Vagina (tissue), 2 donors: Measurements from ENCODE around the gene SLC9A9. TPM values are rescaled to one million over a fixed set of nuclear protein-coding genes. Genes with fewer than 3 reads are reported as not detected.

Experiments
- DNase-seq, 2 donors: peaks; one replicate each; pipeline ENCODE4 v3.0.0-alpha.2; 2017; ENCODE audit errors: extremely low spot score in 2 of 2
- H3K27ac ChIP-seq: fragments of 200-600 bp; sonication (generic); one replicate; pipeline ENCODE4 v1.5.1; 2019
- H3K27me3 ChIP-seq: fragments of 200-600 bp; sonication (generic); one replicate; pipeline ENCODE4 v1.5.1; 2019
- H3K36me3 ChIP-seq, 2 donors: fragments of 200-600 bp; sonication (generic); one replicate each; pipeline ENCODE4 v1.5.1; 2017 to 2019
- H3K4me1 ChIP-seq: fragments of 200-600 bp; sonication (generic); one replicate; pipeline ENCODE4 v1.5.1; 2019
- H3K4me3 ChIP-seq, 2 donors: fragments of 200-600 bp; sonication (generic); 1 replicate in 1 of 2; 2 replicates in 1 of 2; pipeline ENCODE4 v1.5.1; 2016 to 2019
- H3K9me3 ChIP-seq: fragments of 200-600 bp; sonication (generic); one replicate; pipeline ENCODE4 v1.5.1; 2019
- POLR2A ChIP-seq, 2 donors: fragments of 450-650 bp; IDR thresholded peaks; one replicate each; pipeline ENCODE4 v1.6.1; 2017; ENCODE audit warnings: antibody characterized with exemption in 2 of 2, mild to moderate bottlenecking in 2 of 2, moderate library complexity in 2 of 2
- POLR2AphosphoS5 ChIP-seq, 2 donors: sonication (generic); formaldehyde crosslinking; IDR thresholded peaks; one replicate each; pipeline ENCODE4 v1.9.0; 2017; ENCODE audit warnings: antibody characterized with exemption in 2 of 2, mild to moderate bottlenecking in 2 of 2, low read depth in 1 of 2; ENCODE audit not compliant: insufficient read depth in 1 of 2
- intact Hi-C: fragments of 100-400 bp; cut with DNase I; formaldehyde crosslinking; loops from one replicate; pipeline ENCODE4 v1.15.1; 2023
- total RNA-seq: library from RNA; depleted of rRNA; stranded (reverse); fragments of >200 nt; gene quantifications from one replicate; pipeline ENCODE4 v1.2.3, GENCODE V29; 2016
- TF ChIP-seq, protein P1 (sequence below), 3 experiments: fragments of 450-650 bp in 2 of 3; fragments of 200-600 bp in 1 of 3; sonication (generic) in 1 of 3; IDR thresholded peaks; one replicate each; pipeline ENCODE4 v1.5.1; 2017 to 2019; ENCODE audit warnings: antibody characterized with exemption in 3 of 3, mild to moderate bottlenecking in 2 of 3, moderate library complexity in 2 of 3

The SLC9A9 gene
- total RNA-seq, 1 donor from 2014 or later: 30.7 TPM

DNA sequence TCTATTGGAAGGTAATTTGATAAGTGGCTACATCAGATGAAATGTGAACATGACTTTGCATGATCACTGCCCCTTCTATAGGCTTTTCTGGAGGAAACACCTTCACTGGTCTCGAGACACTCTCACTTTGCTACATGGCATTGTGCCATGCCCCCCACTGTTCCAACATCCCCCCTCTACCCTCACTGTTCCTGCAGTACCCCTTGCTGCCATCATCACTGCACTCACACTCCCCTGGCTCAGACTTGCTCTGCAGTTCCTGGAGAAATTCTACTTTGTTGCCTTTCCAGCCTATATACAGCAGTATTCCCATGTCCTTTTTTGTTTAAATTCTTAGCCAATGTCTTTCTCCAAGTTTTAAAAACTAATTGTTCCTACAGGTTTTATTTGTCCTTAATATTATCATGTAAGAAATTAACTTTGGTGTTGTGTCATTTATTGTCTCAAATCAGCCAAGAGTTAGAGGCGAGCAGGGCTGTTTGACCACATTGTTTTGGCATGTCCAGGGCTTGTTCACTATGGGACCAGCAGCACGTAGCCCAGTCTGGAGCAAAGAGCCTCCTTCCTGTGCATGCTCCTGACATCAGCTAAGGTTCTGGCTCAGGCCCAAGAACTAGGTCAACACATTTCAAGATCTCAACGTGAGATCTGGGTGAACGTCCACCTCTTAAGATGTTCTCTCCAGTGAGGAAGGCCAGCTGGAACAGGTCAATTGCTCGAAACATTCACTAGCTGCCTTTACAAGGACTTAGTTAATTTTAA lies 246.4 kb downstream of the SLC9A9 start:
- no peaks in the 10 kb centered on the region for H3K9me3 ChIP-seq
- H3K27ac ChIP-seq: no peak overlapping the region
- H3K27me3 ChIP-seq: no peaks in the 10 kb centered on the region
- peak in 1 of 2 donors; percentile 14 for TF ChIP-seq POLR2AphosphoS5 (IDR thresholded peaks at IDR 0.05; ENCODE audit: insufficient read depth in 1 of 2, low read depth in 1 of 2)
- TF ChIP-seq, protein P1, sequence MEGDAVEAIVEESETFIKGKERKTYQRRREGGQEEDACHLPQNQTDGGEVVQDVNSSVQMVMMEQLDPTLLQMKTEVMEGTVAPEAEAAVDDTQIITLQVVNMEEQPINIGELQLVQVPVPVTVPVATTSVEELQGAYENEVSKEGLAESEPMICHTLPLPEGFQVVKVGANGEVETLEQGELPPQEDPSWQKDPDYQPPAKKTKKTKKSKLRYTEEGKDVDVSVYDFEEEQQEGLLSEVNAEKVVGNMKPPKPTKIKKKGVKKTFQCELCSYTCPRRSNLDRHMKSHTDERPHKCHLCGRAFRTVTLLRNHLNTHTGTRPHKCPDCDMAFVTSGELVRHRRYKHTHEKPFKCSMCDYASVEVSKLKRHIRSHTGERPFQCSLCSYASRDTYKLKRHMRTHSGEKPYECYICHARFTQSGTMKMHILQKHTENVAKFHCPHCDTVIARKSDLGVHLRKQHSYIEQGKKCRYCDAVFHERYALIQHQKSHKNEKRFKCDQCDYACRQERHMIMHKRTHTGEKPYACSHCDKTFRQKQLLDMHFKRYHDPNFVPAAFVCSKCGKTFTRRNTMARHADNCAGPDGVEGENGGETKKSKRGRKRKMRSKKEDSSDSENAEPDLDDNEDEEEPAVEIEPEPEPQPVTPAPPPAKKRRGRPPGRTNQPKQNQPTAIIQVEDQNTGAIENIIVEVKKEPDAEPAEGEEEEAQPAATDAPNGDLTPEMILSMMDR (IDR thresholded peaks at IDR 0.05): no peak
- H3K4me3 ChIP-seq: no peak overlapping the region
- intact Hi-C loops: no loop called here
- no peak for DNase-seq
- H3K4me1 ChIP-seq: no peaks in the 10 kb centered on the region
- no peaks in the 10 kb centered on the region for H3K36me3 ChIP-seq

DNA sequence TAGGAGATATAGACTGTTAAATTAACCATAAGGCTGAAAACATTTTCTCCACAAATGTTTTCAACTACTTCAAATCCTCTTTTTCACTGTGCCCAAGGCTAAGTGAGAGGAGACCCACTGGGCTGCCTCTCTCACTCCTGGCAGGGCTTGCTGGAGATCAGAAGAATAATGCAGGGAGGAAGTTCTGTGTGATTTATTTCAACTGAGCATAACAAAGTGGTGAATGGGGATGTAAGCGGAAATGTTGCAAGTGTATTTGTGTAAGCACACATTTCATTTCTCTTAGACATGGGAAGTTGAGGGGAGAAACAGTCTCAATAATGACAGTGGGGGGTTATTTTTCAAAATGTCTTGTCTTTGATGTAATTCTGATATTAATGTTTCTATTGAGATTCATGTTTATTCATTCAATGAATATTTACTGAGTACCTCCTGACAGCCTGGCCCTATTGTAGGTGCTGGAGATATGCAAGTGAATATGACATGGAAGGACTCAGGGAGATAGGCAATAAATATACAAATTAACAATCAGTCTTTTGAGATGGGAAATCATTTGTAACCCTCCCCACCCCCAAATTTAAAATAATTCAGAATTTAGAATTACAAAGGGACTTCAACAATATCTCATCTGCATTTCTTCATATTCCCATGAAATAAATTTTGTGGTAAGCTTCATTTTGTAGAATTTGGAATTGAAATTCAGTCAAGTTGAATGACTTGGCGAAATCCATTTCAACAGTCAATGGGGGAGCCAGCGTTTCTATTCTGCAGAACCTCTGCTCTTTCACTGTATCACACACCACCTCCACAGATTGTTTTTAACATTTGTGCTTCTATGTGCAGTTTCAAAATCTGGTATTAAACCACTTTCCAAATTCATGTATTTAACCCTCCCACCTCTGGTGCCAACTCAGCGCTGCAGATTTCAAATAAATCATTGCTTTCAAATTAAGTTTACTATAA lies 247.2 kb downstream of the SLC9A9 start:
- Histone ChIP-seq H3K36me3 (no peaks in the 10 kb centered on the region), H3K4me3 (no peak overlapping the region), H3K27me3 (no peaks in the 10 kb centered on the region), H3K9me3 (no peaks in the 10 kb centered on the region), H3K4me1 (no peaks in the 10 kb centered on the region), H3K27ac (no peak overlapping the region)
- intact Hi-C loops: no loop called here
- TF ChIP-seq POLR2A (IDR thresholded peaks at IDR 0.05) (no peak), POLR2AphosphoS5 (IDR thresholded peaks at IDR 0.05; ENCODE audit: insufficient read depth in 1 of 2, low read depth in 1 of 2) (no peak)
- TF ChIP-seq, protein P1 (IDR thresholded peaks at IDR 0.05): no peak
- no peak for DNase-seq

DNA sequence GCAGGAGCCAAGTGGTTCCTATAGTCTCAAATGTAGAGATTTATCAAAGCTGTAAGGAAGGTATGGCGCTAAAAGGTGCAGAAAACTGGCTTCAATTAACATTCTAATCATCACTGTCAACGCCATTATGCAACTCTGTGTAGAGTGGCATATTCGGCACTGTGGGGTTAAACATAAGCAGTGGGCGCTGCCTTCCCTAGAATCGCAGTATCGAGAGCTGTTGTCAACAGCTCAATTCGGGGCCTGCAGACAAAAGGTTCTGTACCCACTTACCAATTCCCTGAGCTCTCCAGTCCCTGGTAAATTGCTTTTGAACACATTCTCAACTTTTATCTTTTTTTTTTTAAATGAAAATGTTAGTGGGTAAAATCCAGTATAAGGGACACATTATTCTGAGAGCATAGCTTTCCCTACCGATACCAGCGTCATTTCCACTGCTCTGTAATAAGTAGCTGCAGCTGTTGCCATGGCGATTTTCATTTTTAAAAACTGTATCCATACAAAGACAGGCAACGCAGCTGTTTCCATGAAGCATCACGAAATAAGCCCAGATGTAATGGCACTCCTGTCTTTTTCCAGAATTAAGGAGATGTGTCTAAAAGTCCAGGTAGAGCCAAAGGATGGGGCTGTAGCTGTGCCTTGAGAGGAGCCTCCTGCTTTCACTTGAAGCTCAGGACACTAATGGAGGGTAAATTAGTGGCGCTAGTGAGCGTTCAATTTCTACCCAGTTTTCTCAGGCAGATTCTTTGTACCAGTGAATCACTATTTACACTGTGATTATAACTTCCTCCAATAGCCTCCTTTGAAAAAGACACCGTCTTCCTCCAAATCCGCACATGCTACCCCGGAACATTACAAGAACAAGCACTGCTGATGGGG lies 250.3 kb downstream of the SLC9A9 start:
- intact Hi-C loops: no loop called here
- Histone ChIP-seq H3K36me3 (no peaks in the 10 kb centered on the region), H3K9me3 (no peaks in the 10 kb centered on the region), H3K27ac (no peak overlapping the region), H3K4me3 (no peak overlapping the region), H3K4me1 (no peaks in the 10 kb centered on the region), H3K27me3 (no peaks in the 10 kb centered on the region)
- no peak for DNase-seq
- TF ChIP-seq POLR2AphosphoS5 (IDR thresholded peaks at IDR 0.05; ENCODE audit: insufficient read depth in 1 of 2, low read depth in 1 of 2) (no peak), POLR2A (IDR thresholded peaks at IDR 0.05) (no peak)
- TF ChIP-seq, protein P1 (IDR thresholded peaks at IDR 0.05): no peak

DNA sequence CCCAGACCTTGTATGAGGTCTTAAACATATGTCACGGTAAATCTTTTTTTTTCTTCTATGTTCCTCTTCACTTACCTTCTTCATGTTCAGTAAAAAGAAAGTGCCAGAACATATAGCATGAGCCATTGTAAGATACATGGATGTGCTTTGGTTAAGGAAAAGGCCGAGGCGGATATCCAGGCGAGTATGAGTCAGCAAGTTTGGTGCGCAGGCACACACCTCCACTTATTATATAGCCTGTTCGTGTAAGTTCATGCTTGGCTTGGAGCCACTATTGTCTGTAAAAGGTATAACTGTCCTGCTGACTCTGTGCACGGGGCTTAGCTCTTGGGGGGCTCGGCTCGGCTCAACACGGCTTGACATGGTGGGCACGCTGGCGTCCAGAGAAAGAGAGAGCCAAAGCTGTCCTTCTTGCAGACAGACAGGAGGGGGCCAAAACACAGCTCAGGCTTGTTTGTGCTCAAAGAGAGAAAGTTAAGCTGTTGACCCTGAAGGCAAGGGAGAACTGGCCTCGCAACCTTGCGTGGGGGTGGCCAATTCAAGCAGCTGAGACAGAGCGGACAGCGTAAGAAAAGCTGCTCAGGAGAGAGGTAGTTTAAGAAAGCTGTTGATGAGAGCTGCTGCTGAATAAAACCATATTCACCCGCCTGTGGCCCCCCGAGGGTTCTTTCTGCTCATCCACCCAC lies 251.2 kb downstream of the SLC9A9 start:
- TF ChIP-seq POLR2AphosphoS5 (IDR thresholded peaks at IDR 0.05; ENCODE audit: insufficient read depth in 1 of 2, low read depth in 1 of 2) (no peak), POLR2A (IDR thresholded peaks at IDR 0.05) (no peak)
- TF ChIP-seq, protein P1 (IDR thresholded peaks at IDR 0.05): no peak
- intact Hi-C loops: no loop called here

More for the DNA sequence above, 251.2 kb downstream of the SLC9A9 start:
- Histone ChIP-seq H3K9me3 (no peaks in the 10 kb centered on the region), H3K27ac (no peak overlapping the region), H3K36me3 (no peaks in the 10 kb centered on the region), H3K4me1 (no peaks in the 10 kb centered on the region), H3K4me3 (no peak overlapping the region), H3K27me3 (no peaks in the 10 kb centered on the region)
- DNase-seq: no peak
